Parathyroid adenoma (tissue), 2 donors: ENCODE results near the gene GALNTL6.
"Not testable (repeated sequence)": the region's sequence is repeated elsewhere in the genome, so short reads cannot be mapped to it uniquely, and the experiment has no call there.

ENCODE experiments used
- H2AFZ ChIP-seq: fragments of 300-600 bp; sonication (generic); one replicate; pipeline ENCODE4 v1.7.0; 2017; ENCODE audit warnings: antibody characterized with exemption, mild to moderate bottlenecking
- H3K27ac ChIP-seq: fragments of 300-600 bp; sonication (generic); one replicate; pipeline ENCODE4 v1.7.0; 2017
- H3K27me3 ChIP-seq: fragments of 300-600 bp; sonication (generic); one replicate; pipeline ENCODE4 v1.7.0; 2017; ENCODE audit warnings: low read length; ENCODE audit not compliant: control insufficient read depth, insufficient read depth
- H3K36me3 ChIP-seq: fragments of 300-600 bp; sonication (generic); one replicate; pipeline ENCODE4 v1.7.0; 2017; ENCODE audit warnings: low read length; ENCODE audit not compliant: control insufficient read depth, insufficient read depth
- H3K4me1 ChIP-seq: fragments of 300-600 bp; sonication (generic); one replicate; pipeline ENCODE4 v1.7.0; 2017; ENCODE audit warnings: control low read depth
- H3K4me2 ChIP-seq: fragments of 300-600 bp; sonication (generic); one replicate; pipeline ENCODE4 v1.7.0; 2017; ENCODE audit warnings: low read length
- H3K4me3 ChIP-seq: fragments of 300-600 bp; sonication (generic); one replicate; pipeline ENCODE4 v1.7.0; 2017; ENCODE audit warnings: low read depth, low read length
- H3K79me2 ChIP-seq: fragments of 300-600 bp; sonication (generic); one replicate; pipeline ENCODE4 v1.7.0; 2017; ENCODE audit warnings: control low read depth
- H3K9ac ChIP-seq: fragments of 300-600 bp; sonication (generic); one replicate; pipeline ENCODE4 v1.7.0; 2017; ENCODE audit warnings: mild to moderate bottlenecking
- H3K9me3 ChIP-seq: fragments of 300-600 bp; sonication (generic); one replicate; pipeline ENCODE4 v1.7.0; 2017; ENCODE audit warnings: low read length; ENCODE audit not compliant: control insufficient read depth
- CTCF ChIP-seq: fragments of 300-600 bp; sonication (generic); IDR thresholded peaks from one replicate; pipeline ENCODE4 v1.7.0; 2017; ENCODE audit warnings: antibody characterized with exemption, mild to moderate bottlenecking
- donor health status: primary hyperparathyroidism.

Gene GALNTL6

GRCh38 chr4:172793565-172794306 is 980.5 kb downstream of the GALNTL6 start:
- Histone ChIP-seq H3K4me2 (no peak overlapping the region), H3K36me3 (no peaks in the 10 kb centered on the region), H3K4me3 (no peak overlapping the region), H3K9me3 (no peaks in the 10 kb centered on the region), H3K79me2 (no peaks in the 10 kb centered on the region), H3K27ac (no peak overlapping the region), H2AFZ (no peak overlapping the region), H3K4me1 (no peaks in the 10 kb centered on the region), H3K9ac (no peak overlapping the region), H3K27me3 (no peaks in the 10 kb centered on the region)
- no peak for TF ChIP-seq CTCF

GRCh38 chr4:172794307-172794703 is 981.1 kb downstream of the GALNTL6 start:
- Histone ChIP-seq H2AFZ (no peak overlapping the region), H3K4me1 (no peaks in the 10 kb centered on the region), H3K9ac (no peak overlapping the region), H3K27ac (no peak overlapping the region), H3K79me2 (no peaks in the 10 kb centered on the region), H3K4me3 (no peak overlapping the region), H3K27me3 (no peaks in the 10 kb centered on the region), H3K9me3 (no peaks in the 10 kb centered on the region), H3K4me2 (no peak overlapping the region), H3K36me3 (no peaks in the 10 kb centered on the region)
- TF ChIP-seq CTCF = no peak

GRCh38 chr4:172797281-172797680 is 984.1 kb downstream of the GALNTL6 start:
- H3K36me3 ChIP-seq, H3K9ac ChIP-seq, H3K79me2 ChIP-seq, H3K4me2 ChIP-seq, H3K4me3 ChIP-seq, H3K4me1 ChIP-seq, H3K27ac ChIP-seq, H3K27me3 ChIP-seq, H2AFZ ChIP-seq, H3K9me3 ChIP-seq: not testable (repeated sequence)

GRCh38 chr4:172802032-172802431 is 988.8 kb downstream of the GALNTL6 start:
- no peak overlapping the region for H3K4me3 ChIP-seq
- H3K9me3 ChIP-seq = no peaks in the 10 kb centered on the region
- H3K27ac ChIP-seq = no peak overlapping the region
- no peak overlapping the region for H3K4me2 ChIP-seq
- no peaks in the 10 kb centered on the region for H3K79me2 ChIP-seq
- no peaks in the 10 kb centered on the region for H3K27me3 ChIP-seq
- TF ChIP-seq CTCF = no peak
- no peaks in the 10 kb centered on the region for H3K36me3 ChIP-seq
- no peak overlapping the region for H3K9ac ChIP-seq
- no peaks in the 10 kb centered on the region for H3K4me1 ChIP-seq
- H2AFZ ChIP-seq = no peak overlapping the region

GRCh38 chr4:172806841-172807240 is 993.6 kb downstream of the GALNTL6 start:
- Histone ChIP-seq H3K36me3 (no peaks in the 10 kb centered on the region), H3K4me2 (no peak overlapping the region), H3K79me2 (no peaks in the 10 kb centered on the region), H3K27me3 (no peaks in the 10 kb centered on the region), H3K27ac (no peak overlapping the region), H3K4me1 (no peaks in the 10 kb centered on the region), H3K9me3 (no peaks in the 10 kb centered on the region), H2AFZ (no peak overlapping the region), H3K4me3 (no peak overlapping the region), H3K9ac (no peak overlapping the region)
- TF ChIP-seq CTCF = no peak
